Karpas-422 (cell line): ENCODE measurements around the gene PPP2R2B. TPM values are rescaled to one million over a fixed set of nuclear protein-coding genes. Genes with fewer than 3 reads are reported as not detected.

ENCODE experiments used
- DNase-seq: peaks from one replicate; pipeline ENCODE4 v3.0.0-alpha.2; 2015
- H2AFZ ChIP-seq: fragments of 200-600 bp; sonication (generic); 2 replicates; pipeline ENCODE4 v1.6.1; 2014; ENCODE audit warnings: antibody characterized with exemption, low read length, mixed read lengths
- H3K27ac ChIP-seq: fragments of 200-600 bp; sonication (generic); 2 replicates; pipeline ENCODE4 v1.5.1; 2014; ENCODE audit warnings: mild to moderate bottlenecking, low read length, moderate library complexity
- H3K27me3 ChIP-seq: fragments of 200-600 bp; sonication (generic); 2 replicates; pipeline ENCODE4 v1.6.1; 2014; ENCODE audit warnings: low read length, mixed read lengths
- H3K36me3 ChIP-seq: fragments of 200-600 bp; sonication (generic); 2 replicates; pipeline ENCODE4 v1.6.1; 2014; ENCODE audit warnings: low read length, mixed read lengths; ENCODE audit not compliant: insufficient read depth
- H3K4me1 ChIP-seq: fragments of 200-600 bp; sonication (generic); 2 replicates; pipeline ENCODE4 v1.6.1; 2014; ENCODE audit warnings: mild to moderate bottlenecking, low read length, mixed read lengths
- H3K4me2 ChIP-seq: fragments of 200-600 bp; sonication (generic); 2 replicates; pipeline ENCODE4 v1.6.1; 2014; ENCODE audit warnings: low read length, low read depth, mild to moderate bottlenecking; ENCODE audit not compliant: poor library complexity, severe bottlenecking
- H3K4me3 ChIP-seq: fragments of 200-600 bp; sonication (generic); 2 replicates; pipeline ENCODE4 v1.5.1; 2014; ENCODE audit warnings: mild to moderate bottlenecking, antibody characterized with exemption, low read length, mixed read lengths
- H3K79me2 ChIP-seq: fragments of 200-600 bp; sonication (generic); 2 replicates; pipeline ENCODE4 v1.6.1; 2014; ENCODE audit warnings: mild to moderate bottlenecking, low read length, mixed read lengths
- H3K9ac ChIP-seq: fragments of 200-600 bp; sonication (generic); 2 replicates; pipeline ENCODE4 v1.6.0; 2014; ENCODE audit warnings: low read length
- H3K9me2 ChIP-seq: fragments of 200-600 bp; sonication (generic), shearing (Covaris generic); replicated peaks from 2 replicates; pipeline ENCODE4 v1.6.0; 2014; ENCODE audit warnings: mild to moderate bottlenecking, low read length, moderate library complexity; ENCODE audit not compliant: insufficient read depth
- H3K9me3 ChIP-seq: fragments of 300-700, 200-600 bp; sonication (generic); 2 replicates; pipeline ENCODE4 v1.6.1; 2014; ENCODE audit warnings: low read length, mixed read lengths
- H4K20me1 ChIP-seq: fragments of 200-600 bp; sonication (generic); 2 replicates; pipeline ENCODE4 v1.6.1; 2014; ENCODE audit warnings: mild to moderate bottlenecking, antibody characterized with exemption, low read length, low read depth; ENCODE audit not compliant: insufficient read depth
- total RNA-seq: library from RNA; depleted of rRNA; stranded (reverse); fragments of >200 nt; shearing (Covaris generic); gene quantifications from 2 replicates; pipeline ENCODE4 v1.2.3, GENCODE V29; 2014; ENCODE audit warnings: low replicate concordance

The PPP2R2B gene
- total RNA-seq, 1 experiment from 2014 or later: not detected

GRCh38 chr5:146762830-146763229 is 115.7 kb downstream of the PPP2R2B start:
- no peak overlapping the region for H3K27ac ChIP-seq
- H3K9ac ChIP-seq: no peak overlapping the region
- no peaks in the 10 kb centered on the region for H3K9me2 ChIP-seq
- H3K4me2 ChIP-seq: no peak overlapping the region
- DNase-seq: no peak
- no peaks in the 10 kb centered on the region for H3K9me3 ChIP-seq
- H3K4me1 ChIP-seq: no peaks in the 10 kb centered on the region
- no peaks in the 10 kb centered on the region for H3K36me3 ChIP-seq
- no peak overlapping the region for H2AFZ ChIP-seq
- no peaks in the 10 kb centered on the region for H3K79me2 ChIP-seq
- no peaks in the 10 kb centered on the region for H3K27me3 ChIP-seq
- H4K20me1 ChIP-seq: no peaks in the 10 kb centered on the region
- no peak overlapping the region for H3K4me3 ChIP-seq

GRCh38 chr5:146761811-146762210 is 116.7 kb downstream of the PPP2R2B start:
- no peak overlapping the region for H2AFZ ChIP-seq
- no peaks in the 10 kb centered on the region for H3K79me2 ChIP-seq
- H3K9me2 ChIP-seq: no peaks in the 10 kb centered on the region
- no peaks in the 10 kb centered on the region for H3K27me3 ChIP-seq
- DNase-seq: no peak
- no peak overlapping the region for H3K27ac ChIP-seq
- no peaks in the 10 kb centered on the region for H3K4me1 ChIP-seq
- H3K36me3 ChIP-seq: no peaks in the 10 kb centered on the region
- no peak overlapping the region for H3K9ac ChIP-seq
- H3K4me2 ChIP-seq: no peak overlapping the region
- no peaks in the 10 kb centered on the region for H3K9me3 ChIP-seq
- H4K20me1 ChIP-seq: no peaks in the 10 kb centered on the region
- H3K4me3 ChIP-seq: no peak overlapping the region

GRCh38 chr5:146758938-146759337 is 119.6 kb downstream of the PPP2R2B start:
- Histone ChIP-seq H3K9me3 (no peaks in the 10 kb centered on the region), H3K4me1 (no peaks in the 10 kb centered on the region), H3K36me3 (no peaks in the 10 kb centered on the region), H3K27ac (no peak overlapping the region), H3K79me2 (no peaks in the 10 kb centered on the region), H4K20me1 (no peaks in the 10 kb centered on the region), H3K9ac (no peak overlapping the region), H3K4me2 (no peak overlapping the region), H3K4me3 (no peak overlapping the region), H3K27me3 (no peaks in the 10 kb centered on the region), H3K9me2 (no peaks in the 10 kb centered on the region), H2AFZ (no peak overlapping the region)
- no peak for DNase-seq

- no peaks in the 10 kb centered on the region for H3K79me2 ChIP-seq
- no peaks in the 10 kb centered on the region for H3K27me3 ChIP-seq
- no peaks in the 10 kb centered on the region for H4K20me1 ChIP-seq
- H3K27ac ChIP-seq: no peak overlapping the region
- no peaks in the 10 kb centered on the region for H3K36me3 ChIP-seq
- no peaks in the 10 kb centered on the region for H3K9me3 ChIP-seq
- no peak for DNase-seq
- no peak overlapping the region for H3K4me2 ChIP-seq
- no peak overlapping the region for H2AFZ ChIP-seq
- no peaks in the 10 kb centered on the region for H3K9me2 ChIP-seq
- no peak overlapping the region for H3K9ac ChIP-seq
- no peaks in the 10 kb centered on the region for H3K4me1 ChIP-seq
- H3K4me3 ChIP-seq: no peak overlapping the region
These were observed 120.5 kb downstream of the PPP2R2B start for GRCh38 chr5:146758076-146758475.

- H3K9me3 ChIP-seq: no peaks in the 10 kb centered on the region
- H3K4me3 ChIP-seq: no peak overlapping the region
- H3K9me2 ChIP-seq: no peaks in the 10 kb centered on the region
- H3K4me2 ChIP-seq: no peak overlapping the region
- no peaks in the 10 kb centered on the region for H3K36me3 ChIP-seq
- no peaks in the 10 kb centered on the region for H4K20me1 ChIP-seq
- H3K27ac ChIP-seq: no peak overlapping the region
- H3K79me2 ChIP-seq: no peaks in the 10 kb centered on the region
- no peak overlapping the region for H2AFZ ChIP-seq
- H3K27me3 ChIP-seq: no peaks in the 10 kb centered on the region
- DNase-seq: no peak
- no peaks in the 10 kb centered on the region for H3K4me1 ChIP-seq
- no peak overlapping the region for H3K9ac ChIP-seq
These were observed 122.0 kb downstream of the PPP2R2B start for GRCh38 chr5:146756546-146756945.

- H3K4me2 ChIP-seq: no peak overlapping the region
- H3K9ac ChIP-seq: no peak overlapping the region
- H2AFZ ChIP-seq: no peak overlapping the region
- H4K20me1 ChIP-seq: no peaks in the 10 kb centered on the region
- no peaks in the 10 kb centered on the region for H3K9me3 ChIP-seq
- H3K9me2 ChIP-seq: no peaks in the 10 kb centered on the region
- no peaks in the 10 kb centered on the region for H3K36me3 ChIP-seq
- no peak overlapping the region for H3K4me3 ChIP-seq
- no peaks in the 10 kb centered on the region for H3K27me3 ChIP-seq
- no peaks in the 10 kb centered on the region for H3K79me2 ChIP-seq
- H3K4me1 ChIP-seq: no peaks in the 10 kb centered on the region
- DNase-seq: no peak
- H3K27ac ChIP-seq: no peak overlapping the region
These were observed 122.8 kb downstream of the PPP2R2B start for GRCh38 chr5:146755793-146756192.

- no peaks in the 10 kb centered on the region for H3K79me2 ChIP-seq
- no peak overlapping the region for H3K4me2 ChIP-seq
- no peaks in the 10 kb centered on the region for H3K36me3 ChIP-seq
- H3K9me3 ChIP-seq: no peaks in the 10 kb centered on the region
- no peak overlapping the region for H3K27ac ChIP-seq
- no peaks in the 10 kb centered on the region for H3K4me1 ChIP-seq
- H3K4me3 ChIP-seq: no peak overlapping the region
- no peaks in the 10 kb centered on the region for H3K27me3 ChIP-seq
- H3K9me2 ChIP-seq: no peaks in the 10 kb centered on the region
- no peak overlapping the region for H2AFZ ChIP-seq
- no peak for DNase-seq
- no peak overlapping the region for H3K9ac ChIP-seq
- H4K20me1 ChIP-seq: no peaks in the 10 kb centered on the region
These were observed 123.9 kb downstream of the PPP2R2B start for GRCh38 chr5:146754621-146755020.

GRCh38 chr5:146753641-146754040 is 124.9 kb downstream of the PPP2R2B start:
- no peaks in the 10 kb centered on the region for H3K36me3 ChIP-seq
- no peak overlapping the region for H3K4me2 ChIP-seq
- peaks cover 5% of the 10 kb centered on the region; the same call in 1 of the 2 replicates for H3K9me3 ChIP-seq
- H3K27ac ChIP-seq: no peak overlapping the region
- H3K27me3 ChIP-seq: no peaks in the 10 kb centered on the region
- H2AFZ ChIP-seq: no peak overlapping the region
- DNase-seq: peak; percentile 43
- H3K9ac ChIP-seq: no peak overlapping the region
- no peaks in the 10 kb centered on the region for H3K4me1 ChIP-seq
- no peaks in the 10 kb centered on the region for H4K20me1 ChIP-seq
- no peaks in the 10 kb centered on the region for H3K79me2 ChIP-seq
- no peaks in the 10 kb centered on the region for H3K9me2 ChIP-seq
- H3K4me3 ChIP-seq: no peak overlapping the region
